Amniotic stem cell (primary cell): ENCODE data around the gene ALDH1L1.

Source experiments
- DNase-seq: peaks from one replicate; lab custom pipeline; 2025; lab: John Stamatoyannopoulos, UW

Gene ALDH1L1

GRCh38 chr3:126194713-126195305 lies 14.4 kb upstream of the ALDH1L1 start:
- DNase-seq, result no peak

- no peak for DNase-seq
Measured at GRCh38 chr3:126191246-126191645, 10.9 kb upstream of the ALDH1L1 start.

DNA sequence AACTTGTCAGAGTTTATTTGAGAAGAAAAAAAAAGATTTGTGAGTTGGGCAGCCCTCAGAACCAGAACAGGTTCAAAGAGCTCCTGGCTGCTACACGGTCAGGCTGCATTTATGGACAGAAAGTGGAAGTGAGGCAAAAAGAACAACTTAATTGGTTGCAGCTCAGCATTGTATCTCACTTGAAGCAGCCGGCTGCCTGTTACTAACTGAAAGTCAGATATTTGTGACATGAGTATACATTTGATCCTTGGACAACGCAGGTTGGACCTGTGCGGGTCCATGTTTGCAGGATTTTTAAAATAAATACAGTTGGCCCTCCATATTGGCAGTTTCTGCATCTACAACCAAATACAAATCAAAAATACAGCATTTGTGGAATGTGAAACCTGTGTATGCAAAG lies 7.5 kb upstream of the ALDH1L1 start:
- DNase-seq, result no peak

DNA sequence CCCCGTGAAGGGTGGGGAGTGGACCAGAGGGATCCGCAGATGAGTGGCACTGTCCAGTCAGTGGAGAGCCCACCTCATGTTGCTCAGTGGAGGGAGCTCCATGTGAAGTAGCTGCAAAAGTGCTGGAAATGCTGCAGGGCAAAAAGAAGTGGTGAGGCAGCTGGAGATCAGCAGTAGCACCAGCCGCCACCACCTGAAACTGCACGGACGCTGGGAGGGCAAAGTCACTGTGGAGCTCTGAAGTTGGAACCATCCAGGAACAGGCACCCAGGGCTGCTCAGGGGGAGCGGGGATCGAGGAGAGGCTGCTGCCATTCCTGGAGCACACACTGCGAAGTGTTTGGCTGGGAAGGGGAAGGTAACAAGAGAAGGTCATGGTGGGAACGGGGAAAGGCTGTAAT lies 6.4 kb upstream of the ALDH1L1 start:
- no peak for DNase-seq

GRCh38 chr3:126186271-126186670 lies 5.9 kb upstream of the ALDH1L1 start:
- no peak for DNase-seq

- DNase-seq, result no peak
Measured at GRCh38 chr3:126184465-126185000, 4.1 kb upstream of the ALDH1L1 start.

- no peak for DNase-seq
Measured at GRCh38 chr3:126181398-126181725, 976 bp upstream of the ALDH1L1 start.

DNA sequence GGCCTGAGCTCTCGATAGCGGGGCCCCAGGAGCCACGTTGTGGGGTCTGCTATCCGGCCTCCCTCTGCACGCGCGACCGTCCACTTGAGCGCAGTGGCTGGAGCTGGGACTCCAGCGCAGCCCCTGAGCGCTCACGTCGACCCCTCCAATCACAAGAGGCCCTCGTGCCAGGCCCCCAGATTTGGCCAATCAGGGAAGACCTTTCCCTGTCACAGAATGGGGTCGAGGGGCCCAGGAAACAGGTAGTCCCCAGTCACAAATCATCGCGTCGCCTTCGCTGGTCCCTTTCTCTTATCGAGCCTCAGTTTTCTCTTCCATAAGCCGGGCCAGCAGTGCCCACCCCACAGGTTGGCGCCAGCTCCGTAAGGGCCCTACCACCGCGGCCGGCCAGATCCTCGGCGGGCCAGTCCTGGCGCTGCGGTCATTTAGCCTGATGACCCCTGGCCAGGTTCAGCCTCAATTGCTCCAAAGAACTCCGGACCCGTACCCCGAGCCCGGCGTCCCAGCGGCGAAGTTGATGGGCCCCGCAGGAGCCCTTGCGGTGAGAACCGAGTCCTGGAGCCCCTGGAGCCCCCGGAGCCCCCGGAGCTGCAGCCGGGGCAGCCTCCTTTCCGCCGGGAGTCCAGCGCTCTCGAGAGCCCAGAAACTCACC lies 435 bp downstream of the ALDH1L1 start:
- DNase-seq, result no peak

GRCh38 chr3:126170073-126170777 lies 10.2 kb downstream of the ALDH1L1 start:
- DNase-seq, result no peak

DNA sequence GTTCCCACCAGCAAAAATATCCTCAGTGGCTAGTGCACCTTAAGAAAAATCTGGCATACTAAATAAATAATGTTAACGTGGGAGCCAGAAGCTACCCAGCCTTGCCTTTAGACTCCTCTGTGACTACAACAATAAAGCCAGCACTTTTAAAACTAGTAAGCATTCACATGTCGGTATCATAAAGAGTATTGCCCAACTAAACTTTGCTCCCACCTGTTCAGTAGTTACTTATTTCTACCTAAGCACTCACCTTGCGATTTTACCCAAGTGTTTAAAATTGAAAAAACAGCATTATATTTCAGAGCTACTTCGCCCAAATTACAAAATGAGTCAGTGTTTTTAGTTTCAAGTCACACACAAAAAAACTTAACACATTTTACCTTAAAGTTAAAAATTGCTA lies 12.8 kb downstream of the ALDH1L1 start:
- DNase-seq, result no peak

DNA sequence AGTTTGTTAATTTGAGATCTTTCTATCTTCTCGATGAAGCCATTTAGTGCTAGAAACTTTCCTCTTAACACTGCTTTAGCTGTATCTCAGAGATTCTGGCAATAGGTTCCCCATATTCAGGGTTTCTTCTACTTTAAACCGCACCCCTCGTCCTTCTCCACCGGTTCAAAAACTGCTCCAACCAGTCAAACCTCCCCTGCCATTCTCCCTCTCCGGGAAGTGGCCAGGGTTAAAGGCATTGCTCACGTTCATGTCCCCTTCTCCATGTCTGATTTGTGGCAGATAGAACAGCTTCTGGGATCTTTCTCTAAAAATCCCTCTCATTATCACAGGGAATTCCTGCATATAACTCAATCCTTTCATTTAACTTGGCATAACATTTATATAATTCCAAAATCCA lies 14.4 kb downstream of the ALDH1L1 start:
- no peak for DNase-seq

GRCh38 chr3:126161309-126161708 lies 19.1 kb downstream of the ALDH1L1 start:
- no peak for DNase-seq

DNA sequence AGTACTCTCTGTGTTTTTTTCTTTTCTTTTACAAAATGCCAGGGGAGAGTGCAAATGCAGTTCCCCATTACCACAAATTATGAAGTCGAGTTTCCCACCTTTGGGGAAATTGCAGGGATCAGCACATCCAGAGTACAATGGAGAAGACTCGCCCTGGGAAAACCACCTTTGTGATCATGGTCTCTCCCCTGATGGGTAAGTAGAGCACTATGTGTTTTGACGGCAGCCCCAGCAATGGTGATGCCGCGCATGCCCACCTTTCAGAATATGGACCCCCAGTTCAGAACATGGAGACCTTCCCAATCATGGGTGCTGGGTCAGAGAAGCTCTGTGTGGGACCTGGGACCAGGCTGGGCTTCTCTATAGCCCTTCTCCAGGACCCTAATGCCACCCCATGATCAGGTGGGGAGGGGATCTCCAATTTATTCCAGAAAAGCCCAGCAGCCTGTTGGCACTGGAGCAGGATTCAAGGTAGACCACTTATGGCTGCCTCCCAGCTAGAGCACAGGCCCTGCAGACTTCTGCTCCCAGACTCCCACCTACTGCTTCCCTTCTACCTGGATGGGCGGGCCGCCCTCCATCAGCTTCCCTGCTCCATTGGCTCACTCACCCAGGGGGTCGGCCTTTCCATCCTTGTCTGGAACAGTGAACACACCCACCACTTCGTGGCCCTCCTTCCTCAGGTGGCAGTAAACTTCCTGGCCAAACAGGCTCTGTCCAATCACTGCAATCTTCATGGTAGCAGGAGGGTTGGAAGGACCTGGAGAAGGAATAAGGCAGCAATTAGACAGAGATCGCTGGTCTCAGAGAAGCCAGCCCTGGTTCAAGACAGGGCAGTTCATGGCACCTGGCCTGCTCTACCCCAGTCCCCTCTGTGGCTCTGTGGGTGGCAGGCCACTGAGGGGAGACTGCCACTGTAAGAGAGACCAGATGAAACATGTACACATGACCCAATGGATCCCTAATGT lies 19.9 kb downstream of the ALDH1L1 start:
- DNase-seq, result no peak

DNA sequence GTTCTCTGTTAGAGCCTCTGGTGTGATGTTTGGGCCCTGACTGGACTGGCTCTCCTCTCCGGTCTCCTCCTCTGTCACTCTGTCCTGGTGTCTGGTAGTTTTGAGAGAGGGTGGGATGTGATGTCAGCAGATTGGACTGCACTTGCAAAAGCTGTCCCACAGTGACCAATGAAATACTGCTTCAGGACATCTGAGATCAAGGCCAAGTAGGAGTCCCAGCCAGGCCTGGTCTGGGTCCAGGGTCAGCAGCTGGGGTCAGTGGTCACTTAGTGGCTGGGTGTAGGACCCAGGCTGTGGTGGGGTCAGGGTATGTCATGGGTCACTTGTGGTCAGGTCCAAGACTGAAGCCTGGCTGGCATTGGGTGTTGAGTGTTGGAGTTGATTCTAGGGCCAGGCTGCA lies 20.9 kb downstream of the ALDH1L1 start:
- no peak for DNase-seq

- no peak for DNase-seq
Measured at GRCh38 chr3:126158912-126159454, 21.4 kb downstream of the ALDH1L1 start.

DNA sequence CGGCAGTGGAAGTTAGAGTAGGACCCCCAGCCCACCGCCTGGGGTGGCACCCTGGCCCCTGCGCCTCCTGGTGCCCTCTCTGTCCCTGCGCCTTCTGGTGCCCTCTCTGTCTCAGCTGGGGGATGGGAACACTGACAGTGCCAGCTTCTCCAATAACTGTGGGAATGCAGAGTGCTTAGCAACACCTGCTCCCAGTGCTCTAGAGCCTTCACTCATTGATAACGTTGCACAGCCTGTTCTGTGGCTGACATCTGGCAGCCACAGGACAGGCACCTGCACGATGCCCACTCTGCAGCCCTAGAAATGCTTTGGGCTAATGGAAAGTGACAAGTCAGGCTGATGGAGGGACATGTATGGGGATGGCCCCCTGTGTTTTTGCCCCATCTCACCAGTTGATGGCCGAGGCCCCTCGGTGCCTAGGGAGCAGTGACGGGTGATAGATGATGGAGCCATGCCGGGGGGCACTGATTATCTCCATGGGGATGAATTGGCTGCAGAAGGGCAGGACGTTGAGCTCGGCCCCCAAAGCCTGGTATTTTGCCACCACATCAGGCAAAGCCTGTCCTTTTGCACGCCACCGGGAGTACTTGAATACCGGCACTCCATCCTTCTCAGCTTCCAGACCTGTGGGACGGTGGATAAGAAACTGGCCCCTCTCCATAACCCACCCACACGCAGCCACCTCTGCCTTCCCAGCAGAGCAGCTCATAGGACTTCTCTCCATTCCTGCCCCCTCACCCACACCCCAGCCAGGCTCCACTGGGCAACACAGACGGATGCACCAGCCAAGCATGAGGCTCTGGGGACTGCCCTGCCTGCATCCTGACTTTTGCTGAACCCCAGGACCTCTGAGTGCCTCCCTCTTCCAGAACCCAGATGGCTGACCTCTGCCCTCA lies 22.1 kb downstream of the ALDH1L1 start:
- DNase-seq, result no peak

DNA sequence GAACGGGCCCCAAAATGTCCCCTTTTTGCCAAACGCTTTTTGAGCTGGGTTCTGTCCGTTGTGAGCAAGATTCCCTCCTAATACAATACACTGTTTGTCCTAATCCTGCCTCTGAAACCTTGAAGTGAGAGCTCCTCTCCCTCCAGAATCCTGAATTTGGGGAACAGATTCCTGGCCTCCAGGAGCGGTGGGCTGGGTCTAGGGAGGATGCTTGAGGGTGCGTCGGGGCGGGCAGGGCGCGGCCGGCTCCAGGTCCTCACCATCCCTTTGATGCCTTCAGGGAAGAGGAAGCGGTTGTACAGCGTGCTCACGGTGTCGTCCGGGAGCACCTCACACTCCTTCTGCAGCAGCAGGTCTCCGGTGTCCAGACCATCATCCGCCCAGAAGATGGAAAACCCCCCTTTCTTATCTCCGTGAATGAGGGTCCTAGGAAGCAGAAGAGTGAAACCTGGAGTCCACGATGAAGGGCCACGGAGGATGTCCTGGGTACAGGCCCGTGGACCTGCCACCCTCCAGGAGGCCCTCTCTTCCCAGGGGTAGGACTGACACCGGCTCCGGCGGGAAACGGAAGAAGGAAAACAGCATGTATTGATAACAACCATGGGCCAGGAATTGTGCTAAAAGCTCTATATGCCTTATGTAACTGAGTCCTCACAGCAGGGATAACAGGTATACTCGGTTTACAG lies 23.2 kb downstream of the ALDH1L1 start:
- no peak for DNase-seq

DNA sequence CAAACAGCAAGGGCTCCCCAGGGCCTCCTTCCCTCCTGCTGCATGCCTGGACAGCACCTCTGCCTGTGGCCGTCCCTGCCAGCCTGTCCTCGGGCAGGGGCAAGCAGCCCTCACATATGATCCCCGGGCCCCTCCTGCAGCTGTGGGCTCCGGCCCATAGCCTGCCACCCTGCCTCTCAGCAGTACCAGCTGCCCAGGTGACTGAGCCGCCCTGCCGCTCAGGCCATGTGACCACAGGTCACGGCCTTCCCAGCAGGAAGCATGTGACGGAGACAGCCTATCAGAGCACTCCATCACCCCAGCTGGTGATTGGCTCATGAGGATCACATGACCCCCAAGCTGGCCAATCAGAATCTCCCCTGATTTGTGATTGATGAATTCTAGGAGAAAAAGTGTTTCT lies 23.9 kb downstream of the ALDH1L1 start:
- DNase-seq, result no peak

DNA sequence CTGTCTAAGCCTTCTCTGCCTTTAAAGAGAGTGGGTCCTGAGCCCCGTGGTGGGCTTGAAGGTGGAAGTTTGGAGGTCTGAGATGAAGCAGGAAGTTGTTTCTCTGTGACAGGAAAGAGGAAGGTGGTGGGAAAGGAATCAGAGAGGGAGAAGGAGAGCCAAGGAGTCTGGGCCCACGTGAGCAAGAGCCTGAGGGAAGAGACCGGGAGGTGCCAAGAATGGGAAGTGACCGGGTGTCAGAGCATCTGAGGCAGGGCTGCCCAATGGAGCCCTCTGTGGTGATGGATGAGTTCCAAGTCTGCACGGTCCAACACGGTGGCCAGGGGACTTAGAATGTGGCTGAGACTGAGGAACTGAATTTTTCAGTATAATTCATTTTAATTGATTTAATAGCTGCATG lies 24.6 kb downstream of the ALDH1L1 start:
- DNase-seq, result no peak

DNA sequence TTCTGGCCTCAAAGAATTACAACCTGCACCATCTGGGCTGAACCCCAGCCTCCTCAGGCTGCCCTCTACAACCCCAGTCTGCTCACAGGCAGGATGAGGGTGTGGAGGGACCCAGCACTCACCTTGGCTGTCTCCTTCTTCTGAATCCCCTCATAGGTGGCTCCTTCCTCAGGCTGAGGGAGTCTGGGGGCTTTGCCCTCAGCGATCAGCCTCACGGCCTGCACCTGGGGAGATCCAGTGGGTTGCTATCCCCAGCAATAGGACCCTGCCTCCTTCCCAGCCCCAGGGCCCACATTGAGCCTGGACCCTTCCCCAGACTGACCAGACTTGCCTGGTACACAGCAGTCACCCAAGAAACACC lies 25.1 kb downstream of the ALDH1L1 start:
- DNase-seq, result no peak
